ENCODE data around the gene CLDN24.

- no peak for TF ChIP-seq CTCF (IDR thresholded peaks at IDR 0.05; ENCODE audit: insufficient read depth, low read length, poor library complexity, severe bottlenecking)
- no peak for TF ChIP-seq EZH2phosphoT487 (conservative IDR thresholded peaks at IDR 0.05; ENCODE audit: low read length)
Measured at GRCh38 chr4:183288955-183289354, 33.3 kb downstream of the CLDN24 start.

All from SU-DHL-6 (cell line).